Neural progenitor cell (in vitro differentiated cells): ENCODE measurements around the gene DOCK4. TPM values are rescaled to one million over a fixed set of nuclear protein-coding genes. Genes with fewer than 3 reads are reported as not detected.

Source experiments
- DNase-seq: peaks from one replicate; pipeline ENCODE4 v3.0.0-alpha.2; 2016; ENCODE audit warnings: low spot score
- H2AFZ ChIP-seq: fragments of 200-600 bp; sonication (generic); replicated peaks from 2 replicates; pipeline ENCODE4 v1.6.1; 2016; ENCODE audit warnings: antibody characterized with exemption
- H3F3A ChIP-seq: fragments of 200-600 bp; sonication (generic); 2 replicates; pipeline ENCODE4 v1.6.1; 2016; ENCODE audit warnings: antibody characterized with exemption, low read depth
- H3K27ac ChIP-seq: fragments of 200-600 bp; sonication (generic); 2 replicates; pipeline ENCODE4 v1.5.1; 2016; ENCODE audit warnings: mild to moderate bottlenecking
- H3K27me3 ChIP-seq: fragments of 200-600 bp; sonication (generic); 2 replicates; pipeline ENCODE4 v1.6.1; 2016; ENCODE audit warnings: mild to moderate bottlenecking, moderate library complexity
- H3K36me3 ChIP-seq: fragments of 200-600 bp; sonication (generic); 2 replicates; pipeline ENCODE4 v1.5.1; 2016
- H3K4me1 ChIP-seq: fragments of 200-600 bp; sonication (generic); 2 replicates; pipeline ENCODE4 v1.6.1; 2016; ENCODE audit warnings: mixed run types
- H3K4me2 ChIP-seq: fragments of 200-600 bp; sonication (generic); 2 replicates; pipeline ENCODE4 v1.6.1; 2016
- H3K4me3 ChIP-seq: fragments of 200-600 bp; sonication (generic); 2 replicates; pipeline ENCODE4 v1.5.1; 2016
- H3K79me2 ChIP-seq: fragments of 200-600 bp; sonication (generic); 2 replicates; pipeline ENCODE4 v1.6.1; 2016; ENCODE audit warnings: low read depth
- H3K9ac ChIP-seq: fragments of 200-600 bp; sonication (generic); 2 replicates; pipeline ENCODE4 v1.6.1; 2016
- H3K9me3 ChIP-seq: fragments of 200-600 bp; sonication (generic); 2 replicates; pipeline ENCODE4 v1.5.1; 2016; ENCODE audit warnings: low read depth
- H4K20me1 ChIP-seq: fragments of 200-600 bp; sonication (generic); 2 replicates; pipeline ENCODE4 v1.6.1; 2016; ENCODE audit warnings: low read depth
- H3K27ac Mint-ChIP-seq: 3 replicates; pipeline ENCODE4 v1.8.0; 2021; ENCODE audit warnings: mixed read lengths
- H3K27me3 Mint-ChIP-seq: 2 replicates; pipeline ENCODE4 v1.8.0; 2022; ENCODE audit warnings: low read depth, mild to moderate bottlenecking, inconsistent platforms, moderate library complexity, mixed read lengths; ENCODE audit not compliant: insufficient read depth
- H3K36me3 Mint-ChIP-seq: 3 replicates; pipeline ENCODE4 v1.8.0; 2021; ENCODE audit warnings: mixed read lengths
- H3K4me1 Mint-ChIP-seq: 3 replicates; pipeline ENCODE4 v1.8.0; 2021; ENCODE audit warnings: mixed read lengths
- H3K4me3 Mint-ChIP-seq: 3 replicates; pipeline ENCODE4 v1.8.0; 2021; ENCODE audit warnings: mild to moderate bottlenecking, moderate library complexity, mixed read lengths
- H3K9me3 Mint-ChIP-seq: 3 replicates; pipeline ENCODE4 v1.8.0; 2020; ENCODE audit warnings: mixed read lengths
- EZH2 ChIP-seq: fragments of 200-600 bp; sonication (generic); IDR thresholded peaks from 2 replicates; pipeline ENCODE4 v1.6.1; 2017; ENCODE audit warnings: antibody characterized with exemption, mild to moderate bottlenecking, moderate library complexity
- EZH2phosphoT487 ChIP-seq: fragments of 200-600 bp; sonication (generic); IDR thresholded peaks from 2 replicates; pipeline ENCODE4 v1.6.1; 2017; ENCODE audit warnings: antibody characterized with exemption
- total RNA-seq: library from RNA; depleted of rRNA; stranded (reverse); fragments of >200 nt; gene quantifications from 2 replicates; pipeline ENCODE4 v1.2.3, GENCODE V29; 2015; ENCODE audit warnings: low replicate concordance
- TF ChIP-seq, protein P1 (sequence below): fragments of 200-600 bp; sonication (generic); IDR thresholded peaks from 2 replicates; pipeline ENCODE4 v1.5.1; 2017; ENCODE audit warnings: antibody characterized with exemption, mild to moderate bottlenecking

DOCK4 gene
- total RNA-seq, 1 donor from 2014 or later: 11.4 TPM

DNA sequence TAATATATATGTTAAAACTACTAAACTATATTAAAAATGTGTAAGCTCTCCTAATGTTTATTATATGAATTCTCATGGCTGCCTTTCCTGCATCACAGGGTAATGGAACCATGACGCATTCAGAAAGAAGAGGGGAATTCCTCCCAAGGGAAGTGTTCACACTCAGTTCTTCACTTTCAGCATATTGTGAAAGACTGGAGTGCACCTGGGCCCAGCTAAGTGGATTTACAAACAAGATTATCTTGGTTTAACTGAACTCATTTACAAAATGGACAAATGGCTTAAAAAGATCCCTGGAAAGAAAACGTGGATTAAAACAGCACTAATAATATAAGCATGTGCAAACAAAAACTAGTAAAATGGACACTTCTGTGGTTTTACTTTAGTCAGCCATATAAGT, 149.8 kb downstream of the DOCK4 start:
- H3K27me3 Mint-ChIP-seq: no peaks in the 10 kb centered on the region
- no peaks in the 10 kb centered on the region for H3K79me2 ChIP-seq
- peaks cover 4% of the 10 kb centered on the region for H3K4me1 ChIP-seq
- H3K27ac ChIP-seq: no peak overlapping the region
- peaks cover 5% of the 10 kb centered on the region for H3K4me1 Mint-ChIP-seq
- H3K4me3 ChIP-seq: no peak overlapping the region
- no peaks in the 10 kb centered on the region for H3K36me3 ChIP-seq
- H3K27ac Mint-ChIP-seq: no peak overlapping the region
- H2AFZ ChIP-seq: no peak overlapping the region
- no peaks in the 10 kb centered on the region for H3K9me3 Mint-ChIP-seq
- H3K36me3 Mint-ChIP-seq: no peaks in the 10 kb centered on the region
- H3K4me3 Mint-ChIP-seq: no peak overlapping the region
- H3K9me3 ChIP-seq: no peaks in the 10 kb centered on the region
- H3K9ac ChIP-seq: no peak overlapping the region
- no peak overlapping the region for H3K4me2 ChIP-seq
- peak; percentile 40 for DNase-seq
- no peaks in the 10 kb centered on the region for H4K20me1 ChIP-seq
- no peaks in the 10 kb centered on the region for H3F3A ChIP-seq
- TF ChIP-seq, protein P1, sequence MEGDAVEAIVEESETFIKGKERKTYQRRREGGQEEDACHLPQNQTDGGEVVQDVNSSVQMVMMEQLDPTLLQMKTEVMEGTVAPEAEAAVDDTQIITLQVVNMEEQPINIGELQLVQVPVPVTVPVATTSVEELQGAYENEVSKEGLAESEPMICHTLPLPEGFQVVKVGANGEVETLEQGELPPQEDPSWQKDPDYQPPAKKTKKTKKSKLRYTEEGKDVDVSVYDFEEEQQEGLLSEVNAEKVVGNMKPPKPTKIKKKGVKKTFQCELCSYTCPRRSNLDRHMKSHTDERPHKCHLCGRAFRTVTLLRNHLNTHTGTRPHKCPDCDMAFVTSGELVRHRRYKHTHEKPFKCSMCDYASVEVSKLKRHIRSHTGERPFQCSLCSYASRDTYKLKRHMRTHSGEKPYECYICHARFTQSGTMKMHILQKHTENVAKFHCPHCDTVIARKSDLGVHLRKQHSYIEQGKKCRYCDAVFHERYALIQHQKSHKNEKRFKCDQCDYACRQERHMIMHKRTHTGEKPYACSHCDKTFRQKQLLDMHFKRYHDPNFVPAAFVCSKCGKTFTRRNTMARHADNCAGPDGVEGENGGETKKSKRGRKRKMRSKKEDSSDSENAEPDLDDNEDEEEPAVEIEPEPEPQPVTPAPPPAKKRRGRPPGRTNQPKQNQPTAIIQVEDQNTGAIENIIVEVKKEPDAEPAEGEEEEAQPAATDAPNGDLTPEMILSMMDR: no peak
- TF ChIP-seq EZH2phosphoT487: peak; percentile 29
- no peaks in the 10 kb centered on the region for H3K27me3 ChIP-seq

DNA sequence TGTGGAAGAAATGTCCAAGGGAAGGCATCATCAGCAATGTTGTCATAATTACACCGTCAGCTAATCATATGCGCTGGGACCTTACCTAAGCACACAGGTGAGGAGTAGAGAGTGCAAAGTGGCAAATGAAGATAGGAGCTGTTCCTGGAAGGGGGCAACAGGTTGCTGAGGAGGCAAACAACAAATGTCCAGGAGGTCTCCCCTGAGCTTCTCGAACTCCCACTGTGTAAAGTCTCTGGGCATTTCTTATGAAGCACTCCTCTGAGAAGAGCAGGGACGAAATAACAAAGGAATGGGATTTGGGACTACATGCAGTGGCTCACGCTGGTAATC, 152.5 kb downstream of the DOCK4 start:
- H3K27me3 Mint-ChIP-seq: no peaks in the 10 kb centered on the region
- Histone ChIP-seq H3K79me2 (no peaks in the 10 kb centered on the region), H2AFZ (no peak overlapping the region), H3K4me1 (peaks cover 4% of the 10 kb centered on the region), H3K27me3 (no peaks in the 10 kb centered on the region), H3K36me3 (no peaks in the 10 kb centered on the region), H3K4me3 (no peak overlapping the region), H3K27ac (no peak overlapping the region), H4K20me1 (no peaks in the 10 kb centered on the region), H3K9ac (no peak overlapping the region), H3F3A (no peaks in the 10 kb centered on the region), H3K9me3 (no peaks in the 10 kb centered on the region), H3K4me2 (no peak overlapping the region)
- peaks cover 8% of the 10 kb centered on the region for H3K4me1 Mint-ChIP-seq
- no peak overlapping the region for H3K4me3 Mint-ChIP-seq
- H3K36me3 Mint-ChIP-seq: no peaks in the 10 kb centered on the region
- TF ChIP-seq EZH2: no peak
- TF ChIP-seq EZH2phosphoT487: no peak
- TF ChIP-seq, protein P1: no peak
- no peak for DNase-seq
- H3K27ac Mint-ChIP-seq: no peak overlapping the region
- H3K9me3 Mint-ChIP-seq: no peaks in the 10 kb centered on the region

DNA sequence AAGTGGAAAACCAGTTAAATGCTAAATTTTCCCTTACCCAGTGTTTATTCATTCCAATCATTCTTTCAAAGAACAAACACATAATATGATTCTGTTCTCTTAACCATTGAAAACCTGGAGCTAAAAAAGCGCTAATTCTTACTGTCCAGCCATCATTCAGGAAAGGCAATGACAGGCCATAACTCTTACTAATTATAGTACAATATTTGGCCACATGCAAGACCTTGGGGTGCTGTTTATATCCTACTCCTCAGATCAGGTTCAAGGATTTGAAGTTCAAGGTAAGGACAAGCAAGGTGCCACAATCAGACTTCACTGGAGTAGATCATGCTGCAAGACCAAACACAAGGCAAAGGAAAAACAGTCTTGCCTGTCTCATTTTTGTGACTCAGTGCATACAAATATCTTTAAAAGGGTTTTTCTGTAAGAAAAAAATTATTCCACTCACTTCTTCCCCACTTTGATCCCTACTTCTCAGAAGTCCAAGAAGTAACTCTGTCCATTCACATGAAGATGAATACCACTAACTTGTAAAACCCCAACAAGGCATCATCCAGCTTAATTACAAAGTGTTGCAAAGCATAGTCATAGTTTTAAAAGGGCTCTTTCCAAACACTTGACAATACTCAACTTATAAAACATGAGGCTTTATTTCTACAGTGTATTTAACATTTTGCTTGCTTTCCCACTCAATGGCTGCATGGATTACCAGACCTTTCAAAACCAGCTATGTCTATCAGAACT, 153.0 kb downstream of the DOCK4 start:
- Histone ChIP-seq H3K79me2 (no peaks in the 10 kb centered on the region), H3K9ac (no peak overlapping the region), H2AFZ (no peak overlapping the region), H3K9me3 (no peaks in the 10 kb centered on the region), H4K20me1 (no peaks in the 10 kb centered on the region), H3K27ac (no peak overlapping the region), H3K27me3 (no peaks in the 10 kb centered on the region), H3F3A (no peaks in the 10 kb centered on the region), H3K4me2 (no peak overlapping the region), H3K4me1 (peaks cover 4% of the 10 kb centered on the region), H3K4me3 (no peak overlapping the region), H3K36me3 (no peaks in the 10 kb centered on the region)
- TF ChIP-seq, protein P1: no peak
- TF ChIP-seq EZH2phosphoT487 (no peak), EZH2 (no peak)
- Mint-ChIP-seq H3K4me3 (no peak overlapping the region), H3K4me1 (peaks cover 8% of the 10 kb centered on the region), H3K9me3 (no peaks in the 10 kb centered on the region), H3K36me3 (no peaks in the 10 kb centered on the region), H3K27me3 (no peaks in the 10 kb centered on the region), H3K27ac (no peak overlapping the region)
- no peak for DNase-seq
